SK-N-SH (cell line): ENCODE results near the gene CHAC2. TPM values are rescaled to one million over a fixed set of nuclear protein-coding genes. Genes with fewer than 3 reads are reported as not detected.
A peak's percentile ranks its signal among the peaks of the same experiment; 100 is the strongest.

ENCODE experiments used
- CTCF ChIA-PET: fragments of 300-600, 350-600 bp; formaldehyde crosslinking; extraction: SDS; loops from one replicate; lab custom pipeline; 2021; lab: Yijun Ruan, JAX
- POLR2A ChIA-PET: fragments of 350-600 bp; sonication (Branson Sonifier 250); formaldehyde crosslinking; extraction: SDS; loops from one replicate; lab custom pipeline; 2020; ENCODE audit warnings: antibody characterized with exemption, inconsistent platforms; lab: Yijun Ruan, JAX
- DNase-seq: peaks from one replicate; pipeline ENCODE4 v3.0.0; 2012
- H2AFZ ChIP-seq: fragments of 200-600 bp; sonication (generic); 2 replicates; pipeline ENCODE4 v1.8.1; 2016; ENCODE audit warnings: antibody characterized with exemption, mild to moderate bottlenecking, low read depth
- H3F3A ChIP-seq: fragments of 200-600 bp; sonication (generic); replicated peaks from 2 replicates; pipeline ENCODE3; 2016; ENCODE audit warnings: antibody characterized with exemption, mild to moderate bottlenecking; ENCODE audit not compliant: insufficient read depth
- H3K27ac ChIP-seq, 2 experiments: fragments of 200-500 bp in 1 of 2; fragments of 200-600 bp in 1 of 2; sonication (Bioruptor generic) in 1 of 2; sonication (generic), shearing (Covaris generic) in 1 of 2; 2 replicates each; pipeline versions ENCODE4 v1.5.1 to v1.6.1; 2014 to 2016; ENCODE audit warnings: low read depth in 2 of 2, inconsistent platforms in 1 of 2, low read length in 1 of 2, mild to moderate bottlenecking in 1 of 2, mixed read lengths in 1 of 2
- H3K27me3 ChIP-seq: fragments of 200-600 bp; sonication (generic), shearing (Covaris generic); 2 replicates; pipeline ENCODE4 v1.6.1; 2016; ENCODE audit warnings: mixed run types; ENCODE audit not compliant: insufficient read depth
- H3K36me3 ChIP-seq, 2 experiments: fragments of 200-500 bp in 1 of 2; fragments of 200-600 bp in 1 of 2; sonication (Bioruptor generic) in 1 of 2; sonication (generic) in 1 of 2; replicated peaks in 1 of 2; 2 replicates each; pipeline versions ENCODE3 to v1.5.1; 2014 to 2016; ENCODE audit warnings: low read length in 1 of 2, mild to moderate bottlenecking in 1 of 2; ENCODE audit not compliant: insufficient read depth in 2 of 2, control insufficient read depth in 1 of 2
- H3K4me1 ChIP-seq, 2 experiments: fragments of 200-500 bp in 1 of 2; fragments of 200-600 bp in 1 of 2; sonication (Bioruptor generic) in 1 of 2; sonication (generic), shearing (Covaris generic) in 1 of 2; 2 replicates each; pipeline versions ENCODE4 v1.5.1 to v1.6.1; 2014 to 2016; ENCODE audit warnings: low read depth in 1 of 2, low read length in 1 of 2, mixed run types in 1 of 2; ENCODE audit not compliant: insufficient read depth in 2 of 2, control insufficient read depth in 1 of 2
- H3K4me2 ChIP-seq: fragments of 200-600 bp; sonication (generic), shearing (Covaris generic); 2 replicates; pipeline ENCODE4 v1.6.1; 2017; ENCODE audit warnings: mixed run types
- H3K4me3 ChIP-seq, 2 experiments: fragments of 200-500 bp in 1 of 2; fragments of 200-600 bp in 1 of 2; sonication (Bioruptor generic) in 1 of 2; sonication (generic), shearing (Covaris generic) in 1 of 2; 2 replicates each; pipeline versions ENCODE4 v1.5.1 to v1.8.1; 2014 to 2016; ENCODE audit warnings: low read depth in 2 of 2, inconsistent platforms in 1 of 2, low read length in 1 of 2, mild to moderate bottlenecking in 1 of 2, mixed read lengths in 1 of 2, moderate library complexity in 1 of 2
- H3K79me2 ChIP-seq: fragments of 200-600 bp; sonication (generic); 2 replicates; pipeline ENCODE4 v1.8.1; 2017; ENCODE audit warnings: mild to moderate bottlenecking; ENCODE audit not compliant: insufficient read depth
- H3K9ac ChIP-seq: fragments of 200-600 bp; sonication (generic); 2 replicates; pipeline ENCODE4 v1.6.1; 2017; ENCODE audit warnings: mixed run types
- H3K9me2 ChIP-seq: fragments of 200-600 bp; sonication (generic); 2 replicates; pipeline ENCODE4 v1.6.1; 2017; ENCODE audit warnings: mixed run types
- H3K9me3 ChIP-seq: fragments of 200-600 bp; sonication (generic); 2 replicates; pipeline ENCODE4 v1.6.1; 2017; ENCODE audit warnings: mixed run types, mild to moderate bottlenecking, moderate library complexity
- H4K20me1 ChIP-seq: fragments of 200-600 bp; sonication (generic); 2 replicates; pipeline ENCODE4 v1.6.1; 2017; ENCODE audit warnings: mild to moderate bottlenecking, mixed run types; ENCODE audit not compliant: insufficient read depth
- CHD2 ChIP-seq: fragments of 150-350 bp; IDR thresholded peaks from 2 replicates; pipeline ENCODE4 v1.6.1; 2018; ENCODE audit warnings: low read length; ENCODE audit not compliant: partially characterized antibody
- CTCF ChIP-seq: fragments of 200-600 bp; sonication (generic); IDR thresholded peaks from 2 replicates; pipeline ENCODE4 v1.6.1; 2017; ENCODE audit warnings: antibody characterized with exemption, mild to moderate bottlenecking, moderate library complexity
- ELF1 ChIP-seq: IDR thresholded peaks from 2 replicates; pipeline ENCODE4 v1.4.0; 2012
- EP300 ChIP-seq, 2 experiments: IDR thresholded peaks; 2 replicates each; pipeline versions ENCODE4 v1.4.0 to v1.6.1; 2012; ENCODE audit warnings: borderline replicate concordance in 1 of 2, low read depth in 1 of 2, low read length in 1 of 2
- EZH2phosphoT487 ChIP-seq: fragments of 200-600 bp; sonication (generic); IDR thresholded peaks from 2 replicates; pipeline ENCODE4 v1.6.1; 2017; ENCODE audit warnings: low read depth, mixed run types, mild to moderate bottlenecking, antibody characterized with exemption, moderate library complexity, borderline replicate concordance
- GATA2 ChIP-seq: sonication (generic); formaldehyde crosslinking; IDR thresholded peaks from 2 replicates; pipeline ENCODE4 v1.5.0; 2020; ENCODE audit warnings: mild to moderate bottlenecking, missing genetic modification reagents
- MXI1 ChIP-seq: IDR thresholded peaks from 2 replicates; pipeline ENCODE4 v1.6.1; 2012; ENCODE audit warnings: mild to moderate bottlenecking, low read depth, low read length, improper control_type of control experiment
- NRF1 ChIP-seq: IDR thresholded peaks from 2 replicates; pipeline ENCODE4 v1.6.1; 2012; ENCODE audit warnings: low read depth, mild to moderate bottlenecking, low read length
- POLR2AphosphoS5 ChIP-seq: IDR thresholded peaks from 2 replicates; pipeline ENCODE4 v1.6.1; 2012; ENCODE audit warnings: low read depth, low read length
- RAD21 ChIP-seq: IDR thresholded peaks from 2 replicates; pipeline ENCODE4 v1.6.1; 2012; ENCODE audit warnings: mild to moderate bottlenecking, low read length
- RCOR1 ChIP-seq: fragments of 150-350 bp; IDR thresholded peaks from 2 replicates; pipeline ENCODE4 v1.6.1; 2017; ENCODE audit warnings: antibody characterized with exemption, low read length
- REST ChIP-seq: IDR thresholded peaks from 2 replicates; pipeline ENCODE4 v1.6.1; 2012; ENCODE audit warnings: mild to moderate bottlenecking, low read depth, low read length, moderate library complexity
- RFX5 ChIP-seq: IDR thresholded peaks from 2 replicates; pipeline ENCODE4 v1.6.1; 2012; ENCODE audit warnings: mild to moderate bottlenecking, improper control_type of control experiment, low read length
- SMC3 ChIP-seq: IDR thresholded peaks from 2 replicates; pipeline ENCODE4 v1.6.1; 2012; ENCODE audit warnings: low read depth, low read length, improper control_type of control experiment
- TAF1 ChIP-seq: IDR thresholded peaks from 2 replicates; pipeline ENCODE4 v1.6.1; 2012; ENCODE audit warnings: low read depth, mild to moderate bottlenecking, low read length, moderate library complexity, borderline replicate concordance
- TCF12 ChIP-seq: IDR thresholded peaks from 2 replicates; pipeline ENCODE4 v1.4.0; 2012
- TEAD4 ChIP-seq: IDR thresholded peaks from 2 replicates; pipeline ENCODE4 v1.4.0; 2012; ENCODE audit warnings: mild to moderate bottlenecking, borderline replicate concordance; ENCODE audit not compliant: insufficient read depth
- USF1 ChIP-seq: IDR thresholded peaks from 2 replicates; pipeline ENCODE4 v1.4.0; 2012; ENCODE audit warnings: low read depth, borderline replicate concordance
- ZBTB33 ChIP-seq: IDR thresholded peaks from 2 replicates; pipeline ENCODE4 v1.4.0; 2012; ENCODE audit warnings: low read depth, borderline replicate concordance
- WGBS: methylation state at CpG from one replicate; pipeline ENCODE4 v1.1.6; 2017; ENCODE audit warnings: low lambda C conversion rate; 5-methylcytosine and 5-hydroxymethylcytosine counted together
- polyA plus RNA-seq, 3 experiments: library from polyadenylated mRNA; depleted of rRNA; stranded (reverse); fragments of >200 nt; gene quantifications; 2 replicates each; pipeline ENCODE4 v1.2.3, GENCODE V29; 2012

CHAC2 gene
- polyA plus RNA-seq, 1 of the 3 experiments (the other 2 are of a cell fraction) = 2.1 TPM

- H4K20me1 ChIP-seq = peaks cover 11% of the 10 kb centered on the region; the same call in 1 of the 2 replicates
- POLR2A ChIA-PET = interaction anchor here (2.2 kb wide), 1 partner anchor 20 kb away, joined by 20 read pairs; the partner anchor contains the start of gene CHAC2
- H3K9ac ChIP-seq = peak overlapping the region; percentile 86
- no peak for TF ChIP-seq ELF1
- peak; percentile 42; the same call in 1 of the 2 replicates for TF ChIP-seq MXI1
- no peak for TF ChIP-seq TAF1
- H3K27ac ChIP-seq = peak overlapping the region; percentile 68 to 81
- peaks cover 14% of the 10 kb centered on the region in 2 experiments; a peak in 3 of 4 replicates for H3K4me1 ChIP-seq
- peak overlapping the region; percentile 88 to 98 for H3K4me3 ChIP-seq
- no peaks in the 10 kb centered on the region for H3K9me3 ChIP-seq
- H2AFZ ChIP-seq = peak overlapping the region; percentile 86
- H3K9me2 ChIP-seq = no peaks in the 10 kb centered on the region; the same call in 1 of the 2 replicates
- peaks cover 0 to 9% of the 10 kb centered on the region in 2 experiments for H3K36me3 ChIP-seq
- H3F3A ChIP-seq = peaks cover 11% of the 10 kb centered on the region
- H3K27me3 ChIP-seq = no peaks in the 10 kb centered on the region
- peak overlapping the region; percentile 85 for H3K4me2 ChIP-seq
- CTCF ChIA-PET = interaction anchor here (0.9 to 1.2 kb wide), 2 partner anchors 8 to 10 kb away, joined by 3 to 4 read pairs; no protein-coding TSS in a partner anchor
- peak; percentile 16 for DNase-seq
- peaks cover 100% of the 10 kb centered on the region for H3K79me2 ChIP-seq
- WGBS = 1% methylated on average over 17 of the region's 17 CpGs
These were observed 20.1 kb downstream of the CHAC2 start for GRCh38 chr2:53787614-53788289.

- Histone ChIP-seq H3K9me2 (no peaks in the 10 kb centered on the region; the same call in 1 of the 2 replicates), H3K27me3 (no peaks in the 10 kb centered on the region), H3K79me2 (peaks cover 63% of the 10 kb centered on the region), H3K4me2 (no peak overlapping the region), H3K4me3 (no peak overlapping the region), H3K9me3 (no peaks in the 10 kb centered on the region), H4K20me1 (peaks cover 15% of the 10 kb centered on the region), H3K4me1 (peaks cover 2 to 4% of the 10 kb centered on the region in 2 experiments; a peak in 3 of 4 replicates), H3K9ac (no peak overlapping the region), H3F3A (peaks cover 2% of the 10 kb centered on the region), H2AFZ (no peak overlapping the region), H3K36me3 (peaks cover 33 to 52% of the 10 kb centered on the region in 2 experiments), H3K27ac (no peak overlapping the region)
- POLR2A ChIA-PET = no interaction called here
- DNase-seq = no peak
- WGBS = 97% methylated on average over 3 of the region's 3 CpGs
- CTCF ChIA-PET = no interaction called here
- TF ChIP-seq CHD2 (no peak), RCOR1 (no peak), CTCF (no peak), EP300 (IDR thresholded peaks at IDR 0.05; ENCODE audit: borderline replicate concordance in 1 of 2, low read depth in 1 of 2, low read length in 1 of 2) (no peak), TEAD4 (no peak), GATA2 (CRISPR knock-in tag) (no peak), REST (no peak), EZH2phosphoT487 (no peak), SMC3 (no peak), RAD21 (no peak), NRF1 (no peak), RFX5 (no peak), USF1 (no peak), TAF1 (no peak), POLR2AphosphoS5 (no peak), TCF12 (no peak), ZBTB33 (no peak)
These were observed 25.7 kb downstream of the CHAC2 start for GRCh38 chr2:53793261-53793660.
